NCI-H1048 (cell line): Measurements from ENCODE around the gene PRKCH.
"Not testable (repeated sequence)": the region's sequence is repeated elsewhere in the genome, so short reads cannot be mapped to it uniquely, and the experiment has no call there.

Source experiments
- DNase-seq: peaks from one replicate; lab custom pipeline; 2025; lab: John Stamatoyannopoulos, UW

The PRKCH gene

DNA sequence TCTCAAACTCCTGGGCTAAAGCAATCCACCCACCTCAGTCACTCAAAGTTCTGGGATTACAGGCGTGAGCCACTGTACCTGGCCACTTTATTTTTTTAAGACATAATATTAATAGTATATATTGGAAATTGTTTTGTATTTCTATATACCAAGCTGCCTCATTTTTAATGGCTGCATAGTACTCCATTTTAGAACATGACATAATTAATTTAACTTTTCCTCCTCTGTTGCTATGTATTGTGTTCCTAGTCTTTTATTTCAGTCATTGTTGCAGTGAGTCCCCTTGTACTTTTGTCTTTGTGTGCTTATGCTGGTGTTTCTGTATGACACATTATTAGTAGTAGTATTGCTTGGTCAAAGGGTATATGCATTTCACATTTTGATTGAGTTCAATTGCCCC lies 138.7 kb downstream of the PRKCH start:
- no peak for DNase-seq

DNA sequence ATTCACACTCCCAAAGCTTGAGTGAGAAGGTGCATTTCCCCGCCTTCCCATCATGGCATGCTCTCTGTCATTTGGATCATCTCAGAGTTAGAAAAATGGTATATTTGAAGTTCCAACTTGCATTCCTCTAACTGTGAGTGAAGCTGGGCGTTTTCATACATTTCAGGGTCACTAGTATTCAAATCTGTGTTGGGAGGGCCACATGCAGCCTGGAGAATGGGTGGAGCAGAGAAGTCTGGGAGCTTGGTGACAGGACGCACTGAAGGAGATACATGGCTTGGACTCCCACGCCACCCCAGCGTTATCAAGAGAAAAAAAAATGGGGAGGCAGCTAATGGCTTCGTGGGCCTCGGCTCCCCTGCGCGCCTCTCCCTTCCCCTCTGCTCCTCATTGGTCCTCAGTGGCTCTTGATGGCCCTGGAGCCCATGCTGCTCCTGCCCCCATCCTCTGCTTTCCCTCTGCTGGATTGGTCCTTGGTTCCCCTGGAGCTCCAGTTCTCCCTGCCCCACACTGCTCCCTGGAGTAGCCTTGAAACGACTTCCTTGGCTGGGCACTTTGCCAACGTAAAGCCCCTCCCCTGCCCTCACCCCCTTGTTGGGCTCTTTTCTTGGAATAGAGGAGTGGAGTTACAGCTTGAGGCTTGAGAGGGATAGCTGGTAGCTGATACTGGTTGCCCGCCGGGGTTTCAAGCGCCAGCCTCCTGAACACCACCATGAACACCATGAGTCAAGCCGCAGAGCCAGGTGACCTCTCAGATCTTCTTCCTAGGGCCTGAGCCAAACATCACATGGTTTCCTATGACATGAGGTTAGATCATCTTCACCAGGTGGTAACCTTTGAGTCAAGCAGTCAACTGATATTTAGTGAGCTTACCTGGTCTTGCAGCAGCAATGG lies 139.6 kb downstream of the PRKCH start:
- no peak for DNase-seq

DNA sequence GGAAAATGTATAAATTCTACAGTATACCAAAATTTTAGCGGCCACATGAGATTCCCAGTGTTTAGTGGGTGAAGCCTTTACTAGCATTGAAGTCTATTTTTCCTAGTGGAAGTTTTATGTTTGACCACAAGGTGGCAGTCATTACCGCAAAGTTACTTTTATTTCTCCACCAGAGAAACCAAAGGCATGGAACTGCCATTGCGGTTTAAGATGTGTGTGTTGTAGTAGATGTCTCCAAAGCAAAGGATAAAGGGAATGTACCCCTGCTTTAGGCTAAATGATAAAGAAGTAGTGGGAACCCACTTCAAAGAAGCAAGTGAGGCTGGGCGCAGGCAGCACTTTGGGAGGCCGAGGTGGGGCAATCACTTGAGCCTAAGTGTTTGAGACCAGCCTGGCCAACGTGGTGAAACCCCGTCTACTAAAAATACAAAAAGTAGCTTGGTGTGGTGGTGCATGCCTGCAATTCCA lies 140.5 kb downstream of the PRKCH start:
- peak; percentile 9 for DNase-seq

DNA sequence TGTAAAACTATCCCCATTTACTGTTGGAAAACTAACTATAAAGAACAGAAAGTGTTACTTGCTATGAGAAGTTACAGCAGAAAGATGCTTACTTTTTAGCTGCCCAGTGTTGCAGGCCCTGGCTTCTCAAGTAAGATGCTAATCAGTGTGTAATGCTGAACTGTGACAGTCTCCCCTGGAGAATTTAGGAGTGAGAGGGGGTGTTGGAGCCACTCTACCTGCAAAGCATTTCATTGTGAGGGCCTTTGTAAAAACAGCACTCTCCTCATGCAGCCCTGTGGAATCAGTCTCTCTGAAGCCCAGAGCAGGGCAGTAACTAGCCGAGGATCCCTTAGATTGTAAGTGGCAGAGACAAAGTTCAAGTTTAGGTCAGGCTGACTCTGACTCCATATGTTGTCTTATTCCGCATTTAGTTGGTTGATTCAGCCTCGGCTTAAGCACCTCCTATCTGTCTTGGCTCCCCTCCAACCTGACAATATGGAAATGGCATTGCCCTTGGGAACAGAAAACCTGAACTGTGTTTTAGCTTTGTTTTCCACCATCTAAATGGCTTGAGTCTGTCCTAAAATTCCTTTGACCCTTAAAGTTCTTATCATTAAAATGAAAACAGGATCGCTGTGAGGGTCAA lies 141.3 kb downstream of the PRKCH start:
- no peak for DNase-seq

DNA sequence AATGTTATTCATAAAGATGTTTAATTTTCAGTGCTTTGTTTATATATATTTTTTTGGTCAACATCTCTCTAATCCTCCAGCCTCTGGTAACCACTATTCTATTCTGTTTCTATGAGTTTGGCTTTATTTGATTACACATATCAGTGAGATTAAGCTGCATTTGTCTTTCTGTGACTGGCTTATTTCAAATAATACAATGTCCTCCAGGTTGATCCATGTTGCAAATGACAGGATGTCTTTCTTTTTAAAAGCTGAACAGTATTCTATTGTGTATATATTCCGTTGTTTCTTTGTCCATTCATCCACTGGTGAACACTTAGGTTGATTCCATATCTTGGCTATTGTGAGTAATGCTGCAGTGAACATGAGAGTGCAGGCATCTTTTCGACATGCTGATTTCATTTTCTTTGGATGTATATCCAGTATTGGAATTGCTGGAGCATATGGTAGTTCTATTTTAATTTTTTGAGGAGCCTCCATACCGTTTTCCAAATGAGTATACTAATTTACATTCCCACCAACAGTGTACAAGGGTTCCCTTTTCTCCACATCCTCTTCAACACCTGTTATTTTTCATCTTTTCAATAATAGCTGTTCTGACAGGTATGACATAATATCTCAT lies 142.4 kb downstream of the PRKCH start:
- no peak for DNase-seq

DNA sequence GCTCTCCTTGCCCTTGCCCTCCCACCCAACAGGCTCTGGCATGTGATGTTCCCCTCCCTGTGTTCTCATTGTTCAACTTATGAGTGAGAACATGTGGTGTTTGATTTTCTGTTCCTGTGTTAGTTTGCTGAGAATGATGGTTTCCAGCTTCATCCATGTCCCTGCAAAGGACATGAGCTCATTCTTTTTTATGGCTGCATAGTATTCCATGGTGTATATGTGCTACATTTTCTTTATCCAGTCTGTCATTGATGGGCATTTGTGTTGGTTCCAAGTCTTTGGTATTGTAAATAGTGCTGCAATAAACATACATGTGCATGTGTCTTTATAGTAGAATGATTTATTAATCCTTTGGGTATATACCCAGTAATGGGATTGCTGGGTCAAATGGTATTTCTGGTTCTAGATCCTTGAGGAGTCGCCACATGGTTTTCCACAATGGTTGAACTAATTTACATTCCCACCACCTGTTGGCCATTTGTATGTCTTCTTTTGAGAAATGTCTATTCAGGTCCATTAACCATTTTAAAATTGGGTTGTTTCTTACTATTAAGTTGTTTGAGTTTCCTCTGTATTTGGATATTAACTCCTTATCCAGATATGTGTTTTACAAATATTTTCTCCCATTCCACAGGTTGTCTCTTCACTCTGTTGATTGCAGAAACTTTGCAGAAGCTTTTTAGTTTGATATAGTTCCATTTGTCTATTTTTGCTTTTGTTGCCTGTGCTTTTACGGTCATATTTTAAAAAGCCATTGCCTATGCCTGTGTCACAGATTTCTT lies 143.4 kb downstream of the PRKCH start:
- not testable (repeated sequence) for DNase-seq

DNA sequence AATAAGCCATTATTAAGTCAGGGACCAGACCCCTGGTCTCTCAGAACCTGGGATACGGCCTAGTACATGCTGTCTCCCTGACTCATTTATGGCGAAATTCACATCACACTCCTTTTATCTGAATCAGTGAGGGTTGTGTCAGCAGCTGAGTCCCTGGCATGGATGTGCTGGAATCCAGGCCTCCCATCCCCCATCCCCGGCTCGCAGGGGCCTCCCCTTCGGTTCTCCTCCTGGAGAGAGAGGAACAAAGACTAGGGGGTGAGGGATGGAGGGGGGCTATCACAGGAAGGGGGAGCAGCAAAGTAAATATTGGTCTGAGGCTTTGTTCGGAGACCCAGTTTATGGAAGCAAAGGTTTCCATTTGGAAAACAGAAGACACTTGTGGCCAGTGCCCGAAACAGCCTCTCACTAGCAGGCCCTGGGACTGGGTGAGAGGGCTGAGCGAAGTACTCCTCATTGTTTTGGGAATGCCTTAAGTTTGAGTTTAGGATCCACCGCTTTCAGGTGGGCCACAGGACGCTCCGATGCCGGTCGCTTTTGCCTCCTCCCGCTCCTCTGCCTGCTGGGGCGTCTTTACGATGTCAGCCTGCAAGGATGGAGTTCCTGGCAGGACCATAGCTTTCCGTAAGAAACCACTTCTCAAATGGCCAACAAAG lies 145.0 kb downstream of the PRKCH start:
- DNase-seq: no peak

DNA sequence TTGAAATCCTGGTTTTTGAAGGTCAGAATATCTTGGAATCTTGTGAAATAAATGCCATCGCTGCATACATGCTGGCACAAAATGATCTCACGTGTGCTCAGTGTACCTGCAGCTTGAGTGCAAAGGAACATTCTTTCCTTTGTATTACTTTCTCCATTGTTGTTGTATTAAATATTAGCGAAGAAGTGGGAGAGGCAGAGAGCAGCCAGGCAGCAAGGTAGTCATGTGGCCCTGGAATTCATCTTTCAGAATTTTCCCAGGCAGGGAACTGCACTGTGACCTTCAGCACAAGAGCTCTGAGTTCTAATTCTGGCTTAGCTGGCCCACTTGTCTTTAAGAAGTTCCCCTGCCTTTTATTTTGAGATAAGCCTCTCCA lies 145.5 kb downstream of the PRKCH start:
- DNase-seq: no peak

DNA sequence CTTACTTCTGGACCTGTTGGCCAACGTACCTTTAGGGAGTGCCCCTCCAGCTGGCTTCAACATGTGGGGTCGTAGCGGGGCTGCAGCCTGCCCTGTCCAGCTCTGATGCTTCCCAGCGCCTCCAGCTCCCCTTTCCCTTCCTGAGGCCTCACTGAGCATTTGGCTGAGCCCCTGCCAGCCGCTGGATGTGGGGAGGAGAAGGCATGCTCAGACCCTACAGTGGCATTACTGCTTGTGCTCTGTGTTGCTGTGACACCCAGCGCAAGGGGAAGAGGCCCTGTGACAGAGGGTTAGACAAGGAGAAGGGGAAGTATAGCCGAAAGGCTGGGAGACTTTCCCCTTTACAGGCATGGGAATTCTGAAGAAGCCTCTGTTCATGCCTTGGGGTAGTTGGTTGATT lies 145.9 kb downstream of the PRKCH start:
- no peak for DNase-seq

DNA sequence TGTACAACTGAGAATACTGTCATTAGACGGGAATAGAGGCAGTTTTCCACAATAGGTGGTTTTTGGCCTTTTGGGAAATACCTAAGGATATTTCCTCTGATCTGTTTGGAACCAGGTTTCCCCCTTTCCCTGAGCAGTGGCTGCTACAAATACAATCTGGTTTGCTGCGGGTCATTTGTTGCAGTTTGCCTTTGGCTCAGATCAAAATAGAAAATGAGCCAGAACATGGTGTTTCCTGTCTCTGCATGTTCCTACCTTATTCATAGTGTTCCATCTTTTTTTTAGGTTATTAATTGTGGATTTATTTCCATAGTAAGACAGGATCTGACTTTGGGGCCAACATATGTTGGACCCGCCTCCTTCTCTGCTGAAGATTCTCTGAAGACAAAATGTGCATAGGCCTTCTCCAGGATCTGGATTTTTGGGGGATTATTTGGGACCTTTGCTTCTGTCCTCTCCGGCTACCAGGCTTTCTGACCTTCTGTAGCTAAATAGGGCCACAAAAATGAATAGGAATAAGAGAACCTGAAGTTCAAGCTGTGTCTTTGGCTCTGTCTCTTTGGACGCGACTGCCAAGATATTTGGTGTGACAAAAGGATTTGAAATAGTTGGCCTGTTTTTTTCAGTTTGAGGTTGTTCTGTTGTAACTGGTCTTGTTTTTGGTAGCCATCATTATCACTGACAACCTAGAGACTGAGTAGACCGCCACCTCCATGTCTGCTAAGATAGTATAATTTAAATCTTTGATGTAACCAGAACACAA lies 146.9 kb downstream of the PRKCH start:
- no peak for DNase-seq

DNA sequence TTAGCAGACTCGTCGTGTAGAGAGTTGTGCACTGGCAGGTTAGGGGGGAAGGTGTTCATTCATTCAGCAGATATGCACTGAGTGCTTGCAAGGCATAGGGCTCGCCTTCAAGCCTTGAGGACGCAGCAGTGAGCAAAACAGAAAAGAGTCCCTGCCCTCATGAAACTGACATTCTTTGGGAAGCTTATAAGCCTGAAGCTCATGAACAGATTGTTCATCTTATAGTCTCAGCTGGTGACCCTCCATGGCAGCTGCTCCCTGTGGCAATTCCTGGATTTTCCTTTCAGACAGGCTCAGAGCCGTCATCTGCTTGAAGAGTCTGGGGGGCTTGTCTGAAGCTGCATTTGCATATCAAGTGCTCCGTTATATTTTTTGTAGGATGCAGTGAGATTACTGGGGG lies 148.4 kb downstream of the PRKCH start:
- DNase-seq: no peak

DNA sequence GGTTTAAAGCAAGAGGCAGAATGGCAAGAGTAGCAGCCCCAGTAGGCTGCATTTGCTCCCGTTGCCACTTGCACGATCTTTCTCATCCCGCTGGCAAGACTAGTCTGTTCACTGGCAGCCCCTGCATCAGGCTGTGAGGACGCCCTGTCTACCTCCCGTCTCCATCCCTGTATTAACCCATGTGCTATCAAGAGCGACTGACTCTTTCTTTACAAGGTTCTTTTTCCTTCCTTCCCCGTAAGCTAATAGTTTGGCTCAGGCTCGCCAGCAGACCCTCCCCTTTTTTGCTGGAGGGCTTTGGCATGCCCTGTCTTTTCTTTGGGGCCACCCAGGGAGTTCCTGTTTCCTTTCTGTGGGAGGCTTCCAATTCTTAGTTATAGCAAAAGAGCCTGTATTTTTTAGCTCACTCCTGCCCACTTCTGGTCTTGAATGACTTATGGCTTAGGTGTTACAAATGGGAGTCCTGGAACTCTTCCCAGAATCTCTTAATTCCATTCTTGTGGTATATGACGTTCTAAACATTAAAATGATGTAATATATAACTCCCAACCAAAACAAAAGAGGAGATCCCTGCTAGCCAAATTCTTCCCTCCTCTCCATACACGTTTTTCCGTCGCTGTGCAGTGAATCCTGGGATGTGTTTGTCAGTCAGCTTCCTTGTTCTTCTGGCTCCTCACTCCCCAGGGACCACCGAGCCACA lies 149.0 kb downstream of the PRKCH start:
- DNase-seq: no peak

DNA sequence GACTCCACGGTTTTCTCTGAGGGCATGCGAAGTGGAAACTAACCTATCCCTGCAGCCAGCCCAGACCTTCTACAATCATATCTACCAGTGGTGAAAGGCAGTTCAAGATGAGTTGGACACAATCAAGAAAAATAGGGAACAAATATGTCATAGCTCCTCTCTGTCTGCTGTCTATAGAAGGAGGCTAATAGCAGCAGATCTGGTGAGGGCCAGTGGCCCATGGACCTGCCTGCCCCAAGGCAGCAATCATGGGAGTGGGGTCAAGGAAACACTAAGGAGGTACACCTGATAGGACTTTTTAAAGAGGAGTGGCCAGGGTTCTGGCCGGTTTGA lies 149.5 kb downstream of the PRKCH start:
- no peak for DNase-seq

DNA sequence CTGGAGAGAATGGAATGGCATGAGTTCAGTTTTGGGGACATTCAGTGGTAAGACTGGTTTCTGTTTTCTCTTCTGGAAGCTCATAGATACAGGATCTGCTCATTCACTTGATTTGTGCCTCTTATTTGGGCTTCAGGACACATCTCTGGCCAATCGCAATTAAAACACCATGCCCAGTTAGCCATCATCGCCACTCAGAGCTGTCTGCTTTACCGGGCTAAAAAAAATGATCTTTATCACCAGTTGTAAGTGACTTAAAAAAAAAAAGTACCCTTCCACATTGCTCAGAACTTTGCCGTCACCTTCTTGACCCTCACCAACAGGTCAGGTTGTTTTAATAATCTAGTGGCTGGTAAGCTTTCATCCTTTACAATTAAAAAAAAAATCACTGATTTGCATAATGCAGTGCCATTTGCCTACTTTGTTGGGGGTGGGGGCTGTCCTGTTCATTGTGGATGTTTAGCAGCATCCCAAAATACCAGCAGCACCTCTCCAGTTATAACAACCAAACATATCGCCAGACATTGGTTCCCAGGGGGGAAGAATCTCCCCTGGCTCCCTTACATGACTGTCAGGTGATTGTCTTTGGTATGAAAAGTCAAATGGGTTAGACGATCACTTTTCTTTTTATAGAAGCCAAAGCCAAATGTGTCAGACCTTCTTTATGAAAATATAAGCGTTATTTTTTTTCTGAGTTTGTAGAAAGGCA lies 150.1 kb downstream of the PRKCH start:
- no peak for DNase-seq

DNA sequence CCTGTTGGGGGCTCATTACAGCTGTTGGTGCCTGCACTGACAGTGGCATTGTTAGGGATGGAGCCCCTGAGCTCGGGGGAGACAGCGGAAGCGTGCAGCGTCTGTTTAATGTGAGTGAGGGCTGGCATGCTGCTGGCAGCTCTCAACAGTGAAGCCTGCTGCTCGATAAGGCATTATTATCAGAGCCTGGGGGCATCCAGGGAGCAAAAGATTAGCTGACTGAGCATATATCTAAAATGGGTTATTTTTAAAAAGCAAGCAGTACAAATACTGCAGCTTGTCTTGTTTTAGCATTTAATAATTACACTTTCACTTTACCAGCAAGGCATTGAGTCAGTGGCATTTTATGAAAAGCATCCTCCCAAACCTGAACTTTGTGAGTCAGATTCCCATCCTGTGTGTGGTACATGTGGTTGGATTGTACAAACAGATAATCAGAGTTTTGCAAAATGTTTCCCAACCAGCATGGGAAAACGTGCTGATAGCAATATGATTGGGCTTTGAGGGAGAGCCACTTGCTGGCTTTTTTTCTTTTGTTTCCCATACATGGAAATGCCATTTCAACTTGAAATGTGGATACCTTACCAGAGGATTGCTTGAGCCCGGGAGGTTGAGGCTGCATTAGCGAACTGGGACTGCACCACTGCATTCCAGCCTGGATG lies 150.8 kb downstream of the PRKCH start:
- no peak for DNase-seq

DNA sequence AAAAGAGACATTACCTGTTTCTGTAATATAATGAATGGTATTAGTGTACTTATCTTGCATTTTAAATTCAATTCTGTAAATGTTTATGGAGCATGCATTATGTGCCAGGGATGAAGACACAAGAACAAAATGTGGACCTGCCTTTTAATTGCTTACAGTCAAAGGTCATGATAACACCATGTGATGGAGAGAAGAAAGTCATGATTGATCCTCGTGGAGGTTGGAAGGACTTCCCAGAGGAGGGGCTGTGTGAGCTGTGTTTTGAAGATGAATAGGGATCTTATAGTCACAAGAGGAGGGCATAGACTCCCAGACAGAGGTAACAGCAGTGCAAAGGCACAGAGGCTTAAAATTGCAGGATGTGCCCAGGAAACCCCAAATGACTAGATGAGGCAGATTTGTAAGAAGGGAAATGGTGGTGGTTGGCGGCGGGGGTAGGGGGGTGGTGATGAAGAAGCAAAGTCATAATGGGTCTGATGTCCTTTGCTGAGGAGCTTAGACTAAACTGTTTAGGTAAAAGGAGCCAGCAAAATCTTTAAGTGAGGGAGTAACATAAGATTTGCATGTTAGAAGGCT lies 151.5 kb downstream of the PRKCH start:
- no peak for DNase-seq

DNA sequence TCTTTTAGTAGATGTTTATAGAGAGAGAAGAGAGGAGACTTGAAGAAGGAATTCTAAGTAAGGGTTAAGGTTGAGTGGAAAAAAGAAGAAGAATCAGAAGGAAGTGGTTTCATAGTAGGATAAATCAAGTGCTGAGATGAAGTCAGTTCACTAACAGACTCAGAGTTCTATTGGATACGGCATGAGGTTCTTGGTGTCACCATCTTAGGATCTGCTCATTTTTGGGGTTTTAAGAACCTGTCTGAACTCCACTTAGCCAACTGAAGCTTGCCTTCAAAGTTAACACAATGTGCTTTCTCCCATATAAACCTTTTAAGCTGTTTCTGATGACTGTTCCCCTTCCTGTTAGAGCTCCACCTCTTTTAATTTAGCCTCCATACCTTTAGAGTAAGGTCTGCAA lies 152.6 kb downstream of the PRKCH start:
- DNase-seq: no peak

DNA sequence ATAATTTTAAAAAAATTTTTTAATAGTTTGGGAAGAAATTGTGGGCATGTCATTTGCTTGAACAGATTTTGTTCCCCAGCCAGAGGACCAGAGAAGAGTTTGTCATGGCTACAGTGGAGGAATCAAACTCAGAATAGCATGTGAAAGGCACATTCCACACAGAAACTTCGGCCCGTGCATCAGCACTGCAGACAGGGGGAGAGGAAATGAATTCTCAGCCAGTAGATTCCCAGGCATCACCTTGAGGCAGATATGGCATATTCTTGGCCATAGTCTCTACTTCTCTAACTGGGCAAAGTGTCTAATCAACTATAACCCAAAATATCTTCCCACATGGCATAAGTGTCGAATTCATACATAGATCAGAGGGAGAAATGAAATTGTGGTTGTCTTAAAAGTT lies 153.3 kb downstream of the PRKCH start:
- DNase-seq: no peak

DNA sequence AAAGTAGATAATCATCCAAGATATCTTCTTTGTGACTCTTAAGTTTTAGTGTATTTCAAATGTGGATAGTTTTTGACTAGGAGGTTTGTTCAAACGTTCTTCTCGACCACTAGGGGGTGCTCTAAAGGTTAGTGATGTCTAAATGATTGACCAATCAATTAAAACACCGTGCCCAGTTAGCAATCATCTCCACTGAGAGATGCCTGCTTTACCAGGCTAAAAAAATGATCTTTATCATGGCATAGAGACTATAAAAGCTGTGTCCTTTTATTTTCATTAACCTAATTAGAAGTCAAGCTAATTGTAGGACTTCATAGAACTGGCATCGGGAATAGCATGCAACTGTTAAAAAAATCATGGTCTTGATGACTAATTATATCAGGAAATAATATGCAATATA lies 153.9 kb downstream of the PRKCH start:
- DNase-seq: peak; percentile 24
